GM23338 (cell line): ENCODE results near the gene SLC27A3. TPM values are rescaled to one million over a fixed set of nuclear protein-coding genes. Genes with fewer than 3 reads are reported as not detected.

Source experiments
- ATAC-seq: fragments of 200-7000 bp; cut with Tn5 transposase; 3 replicates; pipeline ENCODE4 v1.9.1; 2020
- DNase-seq: peaks from one replicate; pipeline ENCODE4 v3.0.0-alpha.2; 2015; ENCODE audit warnings: low spot score
- H2AFZ ChIP-seq: fragments of 200-600 bp; sonication (generic); 2 replicates; pipeline ENCODE4 v1.8.0; 2016; ENCODE audit warnings: antibody characterized with exemption, mild to moderate bottlenecking, moderate library complexity
- H3F3A ChIP-seq: fragments of 200-600 bp; sonication (generic); replicated peaks from 2 replicates; pipeline ENCODE4 v1.8.0; 2017; ENCODE audit warnings: antibody characterized with exemption, mixed run types, low read depth
- H3K27ac ChIP-seq: fragments of 200-600 bp; sonication (generic); 2 replicates; pipeline ENCODE4 v1.6.1; 2016; ENCODE audit warnings: low read depth
- H3K27me3 ChIP-seq: fragments of 200-600 bp; sonication (generic); 2 replicates; pipeline ENCODE4 v1.8.0; 2016; ENCODE audit warnings: mild to moderate bottlenecking, mixed run types, moderate library complexity; ENCODE audit not compliant: insufficient read depth
- H3K36me3 ChIP-seq: fragments of 200-600 bp; sonication (generic); 2 replicates; pipeline ENCODE4 v1.8.0; 2016; ENCODE audit warnings: mild to moderate bottlenecking; ENCODE audit not compliant: insufficient read depth
- H3K4me1 ChIP-seq: fragments of 200-600 bp; sonication (generic); 2 replicates; pipeline ENCODE4 v1.8.0; 2016; ENCODE audit warnings: mild to moderate bottlenecking, moderate library complexity; ENCODE audit not compliant: insufficient read depth
- H3K4me2 ChIP-seq: fragments of 200-600 bp; sonication (generic); 2 replicates; pipeline ENCODE4 v1.7.1; 2017; ENCODE audit warnings: mixed run types
- H3K4me3 ChIP-seq: fragments of 200-600 bp; sonication (generic); 2 replicates; pipeline ENCODE4 v1.6.1; 2016; ENCODE audit warnings: mixed run types
- H3K79me2 ChIP-seq: fragments of 200-600 bp; sonication (generic); replicated peaks from 2 replicates; pipeline ENCODE4 v1.8.0; 2017; ENCODE audit warnings: mild to moderate bottlenecking; ENCODE audit not compliant: insufficient read depth
- H3K9me2 ChIP-seq: fragments of 200-600 bp; sonication (generic); 2 replicates; pipeline ENCODE4 v1.8.0; 2017; ENCODE audit not compliant: insufficient read depth
- H4K20me1 ChIP-seq: fragments of 200-600 bp; sonication (generic); replicated peaks from 2 replicates; pipeline ENCODE4 v1.8.0; 2017; ENCODE audit warnings: mild to moderate bottlenecking; ENCODE audit not compliant: insufficient read depth
- H3K27ac Mint-ChIP-seq: 2 replicates; pipeline ENCODE4 v1.8.0; 2020; ENCODE audit warnings: inconsistent platforms, mild to moderate bottlenecking, moderate library complexity, mixed read lengths
- H3K27me3 Mint-ChIP-seq: 3 replicates; pipeline ENCODE4 v1.8.0; 2022; ENCODE audit warnings: low read depth, mild to moderate bottlenecking, moderate library complexity, mixed read lengths, inconsistent platforms; ENCODE audit not compliant: insufficient read depth, poor library complexity
- H3K36me3 Mint-ChIP-seq: 3 replicates; pipeline ENCODE4 v1.8.0; 2021; ENCODE audit warnings: low read depth, mild to moderate bottlenecking, inconsistent platforms, moderate library complexity, mixed read lengths
- H3K4me1 Mint-ChIP-seq: 3 replicates; pipeline ENCODE4 v1.8.0; 2020; ENCODE audit warnings: mild to moderate bottlenecking, inconsistent platforms, mixed read lengths
- H3K4me3 Mint-ChIP-seq: 3 replicates; pipeline ENCODE4 v1.8.0; 2021; ENCODE audit warnings: moderate library complexity, mild to moderate bottlenecking, inconsistent platforms, mixed read lengths
- H3K9me3 Mint-ChIP-seq: 3 replicates; pipeline ENCODE4 v1.8.0; 2020; ENCODE audit warnings: moderate library complexity, mild to moderate bottlenecking, inconsistent platforms, mixed read lengths
- CREB1 ChIP-seq: fragments of 250-450 bp; sonication (Bioruptor Pico); IDR thresholded peaks from 2 replicates; pipeline ENCODE4 v1.5.0; 2020; ENCODE audit warnings: low read depth, mild to moderate bottlenecking, moderate library complexity
- CTCF ChIP-seq, 2 experiments: fragments of 200-600 bp in 1 of 2; sonication (generic) in 1 of 2; conservative IDR thresholded peaks; 2 replicates each; pipeline versions ENCODE4 v1.5.1 to v1.6.1; 2016 to 2017; ENCODE audit warnings: antibody characterized with exemption in 2 of 2, low read depth in 2 of 2, mild to moderate bottlenecking in 2 of 2, moderate library complexity in 1 of 2
- ETS1 ChIP-seq: IDR thresholded peaks from 2 replicates; pipeline ENCODE4 v1.6.1; 2016; ENCODE audit warnings: antibody characterized with exemption
- EZH2 ChIP-seq: fragments of 200-600 bp; sonication (generic); IDR thresholded peaks from one replicate; pipeline ENCODE4 v1.8.0; 2017; ENCODE audit warnings: antibody characterized with exemption, mild to moderate bottlenecking, low read depth; ENCODE audit not compliant: unreplicated experiment
- EZH2phosphoT487 ChIP-seq: fragments of 200-600 bp; sonication (generic); IDR thresholded peaks from one replicate; pipeline ENCODE4 v1.8.1; 2018; ENCODE audit warnings: antibody characterized with exemption; ENCODE audit not compliant: unreplicated experiment
- JUNB ChIP-seq: IDR thresholded peaks from one replicate; pipeline ENCODE4 v1.6.1; 2016; ENCODE audit warnings: antibody characterized with exemption; ENCODE audit not compliant: unreplicated experiment
- NANOG ChIP-seq: IDR thresholded peaks from 2 replicates; pipeline ENCODE4 v1.6.1; 2016; ENCODE audit warnings: antibody characterized with exemption, borderline replicate concordance
- POLR2AphosphoS5 ChIP-seq: IDR thresholded peaks from 2 replicates; pipeline ENCODE4 v1.6.1; 2016; ENCODE audit warnings: antibody characterized with exemption, low read depth
- REST ChIP-seq: IDR thresholded peaks from one replicate; pipeline ENCODE4 v1.6.1; 2018; ENCODE audit warnings: antibody characterized with exemption; ENCODE audit not compliant: unreplicated experiment
- STAT1 ChIP-seq: IDR thresholded peaks from one replicate; pipeline ENCODE4 v1.6.1; 2016; ENCODE audit warnings: antibody characterized with exemption; ENCODE audit not compliant: unreplicated experiment
- ZNF114 ChIP-seq: fragments of 250-450 bp; sonication (Bioruptor Pico); IDR thresholded peaks from 2 replicates; pipeline ENCODE4 v1.5.0; 2020; ENCODE audit warnings: mild to moderate bottlenecking, moderate library complexity
- ZNF331 ChIP-seq: fragments of 250-450 bp; sonication (Bioruptor Pico); IDR thresholded peaks from 2 replicates; pipeline ENCODE4 v1.5.0; 2020; ENCODE audit warnings: low read depth, mild to moderate bottlenecking, moderate library complexity
- ZNF462 ChIP-seq: fragments of 250-450 bp; sonication (Bioruptor Pico); IDR thresholded peaks from 2 replicates; pipeline ENCODE4 v1.5.0; 2020; ENCODE audit warnings: mild to moderate bottlenecking, moderate library complexity
- polyA plus RNA-seq: library from polyadenylated mRNA; unstranded; fragments of >200 nt; fragmentation: Nextera tagmentation; extraction: Ambion mirVana; gene quantifications from 2 replicates; pipeline ENCODE4 v1.2.1, GENCODE V29; 2016
- total RNA-seq: library from RNA; depleted of rRNA; stranded (reverse); fragments of >200 nt; shearing (Covaris generic); gene quantifications from 2 replicates; pipeline ENCODE4 v1.2.3, GENCODE V29; 2014

The SLC27A3 gene
- total and polyA plus RNA-seq, 2 experiments from 2014 or later, result 24.2 to 26.3 TPM

- no peaks in the 10 kb centered on the region for H3K9me3 Mint-ChIP-seq
- peak overlapping the region; percentile 95 for H3K4me3 Mint-ChIP-seq
- ATAC-seq (no peak), DNase-seq (no peak)
- Histone ChIP-seq H3K79me2 (peaks cover 48% of the 10 kb centered on the region), H3F3A (peaks cover 15% of the 10 kb centered on the region), H3K4me3 (no peak overlapping the region), H4K20me1 (0 out of 2 replicates have a peak, but pooled peaks cover 3% of the 10 kb centered on the region), H2AFZ (no peak overlapping the region), H3K4me2 (0 out of 2 replicates have a peak overlapping the region, but pooled peaks have one; percentile 100), H3K4me1 (peaks cover 27% of the 10 kb centered on the region), H3K36me3 (0 out of 2 replicates have a peak, but pooled peaks cover 6% of the 10 kb centered on the region), H3K27me3 (no peaks in the 10 kb centered on the region), H3K27ac (no peak overlapping the region), H3K9me2 (no peaks in the 10 kb centered on the region)
- H3K4me1 Mint-ChIP-seq, result peaks cover 45% of the 10 kb centered on the region
- TF ChIP-seq JUNB, result no peak
- TF ChIP-seq ETS1, result no peak
- no peak for TF ChIP-seq ZNF331
- no peak for TF ChIP-seq REST
- TF ChIP-seq CREB1, result no peak
- TF ChIP-seq POLR2AphosphoS5, result no peak
- no peak for TF ChIP-seq ZNF462 (CRISPR knock-in tag)
- TF ChIP-seq NANOG, result no peak
- no peak for TF ChIP-seq EZH2phosphoT487
- no peak for TF ChIP-seq ZNF114
- TF ChIP-seq CTCF (conservative IDR thresholded peaks at IDR 0.05; ENCODE audit: low read depth in 2 of 2), result no peak
- no peak for TF ChIP-seq STAT1
- TF ChIP-seq EZH2, result no peak
- peak overlapping the region; percentile 37 for H3K27ac Mint-ChIP-seq
- peaks cover 15% of the 10 kb centered on the region for H3K27me3 Mint-ChIP-seq
- peaks cover 56% of the 10 kb centered on the region for H3K36me3 Mint-ChIP-seq
These were observed 44.7 kb upstream of the SLC27A3 start for GRCh38 chr1:153730468-153730988.
